Liver (tissue), 9 donors: Measurements from ENCODE around the gene CUBN. TPM values are rescaled to one million over a fixed set of nuclear protein-coding genes. Genes with fewer than 3 reads are reported as not detected.

Experiments used
- DNase-seq: peaks from one replicate; pipeline ENCODE4 v3.0.0-alpha.2; 2017; ENCODE audit warnings: low spot score
- H3K27ac ChIP-seq, 2 donors: one replicate each; pipeline ENCODE4 v1.7.0; 2013; ENCODE audit warnings: inconsistent platforms in 2 of 2, low read length in 2 of 2, control low read depth in 1 of 2, low read depth in 1 of 2, mild to moderate bottlenecking in 1 of 2
- H3K27me3 ChIP-seq, 4 donors: one replicate each; pipeline versions ENCODE4 v1.6.1 to v1.7.0; 2013; ENCODE audit warnings: low read length in 3 of 4, inconsistent platforms in 1 of 4, mild to moderate bottlenecking in 1 of 4, moderate library complexity in 1 of 4; ENCODE audit not compliant: control insufficient read depth in 4 of 4, insufficient read depth in 4 of 4
- H3K36me3 ChIP-seq, 4 donors: one replicate each; pipeline versions ENCODE4 v1.6.1 to v1.7.0; 2013; ENCODE audit warnings: low read length in 3 of 4, mild to moderate bottlenecking in 3 of 4, low read depth in 1 of 4, moderate library complexity in 1 of 4; ENCODE audit not compliant: control insufficient read depth in 4 of 4, insufficient read depth in 3 of 4
- H3K4me1 ChIP-seq, 4 donors: one replicate each; pipeline versions ENCODE4 v1.6.1 to v1.7.0; 2013; ENCODE audit warnings: low read length in 3 of 4, mild to moderate bottlenecking in 3 of 4, moderate library complexity in 1 of 4; ENCODE audit not compliant: control insufficient read depth in 4 of 4, insufficient read depth in 4 of 4
- H3K4me3 ChIP-seq, 3 donors: one replicate each; pipeline versions ENCODE4 v1.6.1 to v1.7.0; 2013; ENCODE audit warnings: low read length in 3 of 3, control low read depth in 1 of 3, low read depth in 1 of 3, mild to moderate bottlenecking in 1 of 3
- H3K9ac ChIP-seq, 2 donors: one replicate each; pipeline ENCODE4 v1.7.0; 2013; ENCODE audit warnings: low read length in 2 of 2, mild to moderate bottlenecking in 2 of 2, moderate library complexity in 2 of 2, control low read depth in 1 of 2, low read depth in 1 of 2
- H3K9me3 ChIP-seq, 4 donors: one replicate each; pipeline versions ENCODE4 v1.6.1 to v1.7.0; 2013; ENCODE audit warnings: low read length in 3 of 4; ENCODE audit not compliant: control insufficient read depth in 4 of 4
- ATF3 ChIP-seq: IDR thresholded peaks from 2 replicates; pipeline ENCODE4 v1.6.1; 2016; ENCODE audit warnings: antibody characterized with exemption
- CTCF ChIP-seq: fragments of 150-350 bp; IDR thresholded peaks from 2 replicates; pipeline ENCODE4 v1.5.1; 2017; ENCODE audit warnings: improper control_type of control experiment, low read depth, low read length; ENCODE audit not compliant: missing input control
- EGR1 ChIP-seq, 2 donors: IDR thresholded peaks; 2 replicates each; pipeline ENCODE4 v1.6.1; 2016 to 2018; ENCODE audit warnings: antibody characterized with exemption in 2 of 2, low read depth in 2 of 2
- FOXA2 ChIP-seq: IDR thresholded peaks from 2 replicates; pipeline ENCODE4 v1.6.1; 2016; ENCODE audit warnings: antibody characterized with exemption
- GABPA ChIP-seq, 2 donors: IDR thresholded peaks in 1 of 2; conservative IDR thresholded peaks in 1 of 2; 2 replicates each; pipeline ENCODE4 v1.6.1; 2016; ENCODE audit warnings: antibody characterized with exemption in 2 of 2, mild to moderate bottlenecking in 1 of 2, moderate library complexity in 1 of 2
- JUND ChIP-seq, 2 donors: IDR thresholded peaks; 2 replicates each; pipeline ENCODE4 v1.6.1; 2016; ENCODE audit warnings: antibody characterized with exemption in 2 of 2
- MAX ChIP-seq: IDR thresholded peaks from 2 replicates; pipeline ENCODE4 v1.6.1; 2016; ENCODE audit warnings: antibody characterized with exemption
- NR2F2 ChIP-seq: IDR thresholded peaks from 2 replicates; pipeline ENCODE4 v1.6.1; 2016; ENCODE audit warnings: antibody characterized with exemption
- RAD21 ChIP-seq, 2 donors: IDR thresholded peaks; 2 replicates each; pipeline ENCODE4 v1.6.1; 2016; ENCODE audit warnings: antibody characterized with exemption in 2 of 2, mild to moderate bottlenecking in 2 of 2
- REST ChIP-seq: IDR thresholded peaks from 2 replicates; pipeline ENCODE4 v1.6.1; 2016; ENCODE audit warnings: antibody characterized with exemption, mild to moderate bottlenecking
- RXRA ChIP-seq, 2 donors: IDR thresholded peaks; 2 replicates each; pipeline ENCODE4 v1.6.1; 2017 to 2018; ENCODE audit warnings: antibody characterized with exemption in 2 of 2, mild to moderate bottlenecking in 1 of 2
- SP1 ChIP-seq: IDR thresholded peaks from 2 replicates; pipeline ENCODE4 v1.6.1; 2018; ENCODE audit warnings: antibody characterized with exemption, mild to moderate bottlenecking
- TAF1 ChIP-seq: conservative IDR thresholded peaks from 2 replicates; pipeline ENCODE4 v1.6.1; 2016; ENCODE audit warnings: antibody characterized with exemption, mild to moderate bottlenecking
- YY1 ChIP-seq: IDR thresholded peaks from 2 replicates; pipeline ENCODE4 v1.6.1; 2016; ENCODE audit warnings: antibody characterized with exemption, mild to moderate bottlenecking
- ZBTB33 ChIP-seq: IDR thresholded peaks from 2 replicates; pipeline ENCODE4 v1.6.1; 2016; ENCODE audit warnings: antibody characterized with exemption
- WGBS: extraction: QIAGEN DNeasy Blood & Tissue Kit; methylation state at CpG from one replicate; pipeline ENCODE4 v1.1.7; 2013; 5-methylcytosine and 5-hydroxymethylcytosine counted together
- polyA plus RNA-seq, 2 donors: library from polyadenylated mRNA; stranded (reverse) in 1 of 2; unstranded in 1 of 2; fragments of 200-250 nt in 1 of 2; fragments of >200 nt in 1 of 2; fragmentation: Nextera tagmentation in 1 of 2; extraction: Ambion mirVana in 1 of 2; gene quantifications; one replicate each; pipeline versions ENCODE4 v1.2.1 to v1.2.3, GENCODE V29; 2013 to 2015
- total RNA-seq, 2 donors: library from RNA; depleted of rRNA; stranded (reverse); fragments of >200 nt; gene quantifications; one replicate each; pipeline ENCODE4 v1.2.3, GENCODE V29; 2014
- donor health status: healthy.
- donor health status: healthy.
- donor health status: healthy.
- donor health status: healthy.
- donor health status: healthy.

The CUBN gene
- total and polyA plus RNA-seq, 4 donors: 0.01 to 0.67 (median 0.30) TPM

GRCh38 chr10:17088118-17088806, 41.3 kb downstream of the CUBN start:
- Histone ChIP-seq H3K9me3 (no peaks in the 10 kb centered on the region), H3K27me3 (no peaks in the 10 kb centered on the region), H3K9ac (no peak overlapping the region), H3K27ac (no peak overlapping the region), H3K4me1 (no peaks in the 10 kb centered on the region), H3K4me3 (no peak overlapping the region), H3K36me3 (no peaks in the 10 kb centered on the region)
- no peak for DNase-seq
- 92% methylated on average over 5 of the region's 5 CpGs for WGBS
- TF ChIP-seq CTCF (no peak), REST (no peak), YY1 (no peak), MAX (no peak), ATF3 (no peak), RXRA (IDR thresholded peaks at IDR 0.05) (no peak), JUND (IDR thresholded peaks at IDR 0.05) (no peak), RAD21 (IDR thresholded peaks at IDR 0.05) (no peak), NR2F2 (no peak), ZBTB33 (no peak), FOXA2 (no peak), TAF1 (no peak), SP1 (no peak)

GRCh38 chr10:17086865-17087367, 42.7 kb downstream of the CUBN start:
- no peaks in the 10 kb centered on the region for H3K4me1 ChIP-seq
- DNase-seq: no peak
- no peak overlapping the region for H3K27ac ChIP-seq
- no peaks in the 10 kb centered on the region for H3K9me3 ChIP-seq
- no peak overlapping the region for H3K9ac ChIP-seq
- no peaks in the 10 kb centered on the region for H3K36me3 ChIP-seq
- H3K4me3 ChIP-seq: no peak overlapping the region
- no peaks in the 10 kb centered on the region for H3K27me3 ChIP-seq
- WGBS: 98% methylated on average over 3 of the region's 3 CpGs
- TF ChIP-seq YY1 (no peak), ATF3 (no peak), JUND (IDR thresholded peaks at IDR 0.05) (no peak), TAF1 (no peak), RAD21 (IDR thresholded peaks at IDR 0.05) (no peak), GABPA (IDR thresholded peaks at IDR 0.05 in 1 of 2, conservative IDR thresholded peaks at IDR 0.05 in 1 of 2) (no peak), SP1 (no peak), EGR1 (IDR thresholded peaks at IDR 0.05; ENCODE audit: low read depth in 2 of 2) (no peak), MAX (no peak)
